K562 (cell line): ENCODE data around the gene GLP1R. TPM values are rescaled to one million over a fixed set of nuclear protein-coding genes. Genes with fewer than 3 reads are reported as not detected.

Source experiments
- ATAC-seq: fragments of 200-7000 bp; cut with Tn5 transposase; 3 replicates; pipeline ENCODE4 v1.9.1; 2020; ENCODE audit warnings: moderate library complexity
- BruUV-seq: library from RNA; stranded (reverse); fragments of 400-500 nt; replicated peaks from 2 replicates; lab custom pipeline; 2021; lab: Mats Ljungman, UMichigan
- CTCF ChIA-PET: fragments of 300-600 bp; formaldehyde crosslinking; extraction: SDS; loops from one replicate; lab custom pipeline; 2021; ENCODE audit warnings: low intra/inter-chr PET ratio; lab: Yijun Ruan, JAX
- POLR2A ChIA-PET: fragments of 300-600, 350-650 bp; sonication (Branson Sonifier 250); formaldehyde crosslinking; extraction: SDS; loops from one replicate; lab custom pipeline; 2021; ENCODE audit warnings: antibody characterized with exemption, inconsistent platforms; lab: Yijun Ruan, JAX
- DNase-seq, 4 experiments: peaks; one replicate each; pipeline versions ENCODE4 v3.0.0 to v3.0.0-alpha.2; 2011 to 2018; ENCODE audit warnings: low spot score in 3 of 4, mixed read lengths in 3 of 4; ENCODE audit errors: extremely low read depth in 1 of 4
- FAIRE-seq: peaks from 2 replicates; lab custom pipeline; 2011; peaks lifted over from hg19 to GRCh38; lab: Jason Lieb, UNC
- H2AFZ ChIP-seq: 2 replicates; pipeline ENCODE4 v1.6.0; 2011; ENCODE audit warnings: low read depth, low read length, control low read depth, inconsistent platforms
- H3K27ac ChIP-seq: fragments of 200-600 bp; 3 replicates; pipeline ENCODE4 v1.8.0; 2011; ENCODE audit warnings: low read depth, mild to moderate bottlenecking, control low read depth, inconsistent platforms, low read length, moderate library complexity, mixed read lengths; ENCODE audit errors: extremely low read depth
- H3K27me3 ChIP-seq, 2 experiments: fragments of 300-600 bp in 1 of 2; 2 replicates in 1 of 2; 3 replicates in 1 of 2; pipeline versions ENCODE4 v1.6.0 to v1.8.0; 2011; ENCODE audit warnings: inconsistent platforms in 2 of 2, low read length in 2 of 2, mild to moderate bottlenecking in 1 of 2, mixed read lengths in 1 of 2, moderate library complexity in 1 of 2; ENCODE audit not compliant: control insufficient read depth in 2 of 2, insufficient read depth in 2 of 2
- H3K36me3 ChIP-seq: fragments of 300-600 bp; 3 replicates; pipeline ENCODE4 v1.8.0; 2011; ENCODE audit warnings: mild to moderate bottlenecking, low read length, inconsistent platforms; ENCODE audit not compliant: control insufficient read depth, insufficient read depth
- H3K4me1 ChIP-seq, 2 experiments: fragments of 200-600 bp in 1 of 2; replicated peaks in 1 of 2; 2 replicates in 1 of 2; 3 replicates in 1 of 2; pipeline versions ENCODE4 v1.5.1 to v1.8.0; 2011; ENCODE audit warnings: inconsistent platforms in 2 of 2, low read length in 2 of 2, mild to moderate bottlenecking in 1 of 2, mixed read lengths in 1 of 2, moderate library complexity in 1 of 2; ENCODE audit not compliant: control insufficient read depth in 2 of 2, insufficient read depth in 2 of 2
- H3K4me2 ChIP-seq: 2 replicates; pipeline ENCODE4 v1.6.1; 2011; ENCODE audit warnings: low read length, control low read depth, inconsistent platforms, mixed read lengths; ENCODE audit not compliant: insufficient read depth
- H3K4me3 ChIP-seq: fragments of 200-600 bp; sonication (generic), shearing (Covaris generic); 2 replicates; pipeline ENCODE4 v1.5.1; 2016; ENCODE audit warnings: control low read depth, inconsistent platforms
- H3K79me2 ChIP-seq: fragments of 200-600 bp; 3 replicates; pipeline ENCODE4 v1.8.0; 2011; ENCODE audit warnings: low read length, inconsistent platforms; ENCODE audit not compliant: control insufficient read depth, insufficient read depth
- H3K9ac ChIP-seq, 2 experiments: 2 replicates each; pipeline versions ENCODE4 v1.6.0 to v1.6.1; 2011; ENCODE audit warnings: low read depth in 2 of 2, low read length in 2 of 2, control low read depth in 1 of 2, inconsistent platforms in 1 of 2, mild to moderate bottlenecking in 1 of 2, mixed read lengths in 1 of 2; ENCODE audit not compliant: insufficient read depth in 1 of 2
- H3K9me1 ChIP-seq: one replicate; pipeline ENCODE4 v1.6.0; 2011; ENCODE audit warnings: inconsistent platforms, mild to moderate bottlenecking, low read length, moderate library complexity; ENCODE audit not compliant: control insufficient read depth, insufficient read depth
- H3K9me3 ChIP-seq: replicated peaks from 2 replicates; pipeline ENCODE4 v1.5.1; 2011; ENCODE audit warnings: low read depth, low read length, inconsistent platforms; ENCODE audit not compliant: control insufficient read depth, insufficient read depth
- H4K20me1 ChIP-seq: replicated peaks from 2 replicates; pipeline ENCODE4 v1.6.1; 2011; ENCODE audit warnings: low read length, inconsistent platforms, mixed read lengths; ENCODE audit not compliant: control insufficient read depth, insufficient read depth
- BCLAF1 ChIP-seq, 2 experiments: fragments of 450-650 bp in 1 of 2; IDR thresholded peaks; 2 replicates each; pipeline ENCODE4 v1.6.1; 2011 to 2017; ENCODE audit warnings: low read depth in 2 of 2, antibody characterized with exemption in 1 of 2, borderline replicate concordance in 1 of 2, low read length in 1 of 2, mild to moderate bottlenecking in 1 of 2, mixed read lengths in 1 of 2; ENCODE audit not compliant: control insufficient read depth in 1 of 2
- CCAR2 ChIP-seq: fragments of 200-400 bp; formaldehyde crosslinking; IDR thresholded peaks from 2 replicates; pipeline ENCODE4 v1.6.1; 2017; ENCODE audit warnings: mild to moderate bottlenecking, low read depth, low read length
- ETS1 ChIP-seq: conservative IDR thresholded peaks from 2 replicates; pipeline ENCODE4 v1.6.1; 2011; ENCODE audit warnings: low read depth, mild to moderate bottlenecking, low read length; ENCODE audit not compliant: control insufficient read depth
- FOXK2 ChIP-seq, 2 experiments: fragments of 450-650 bp; IDR thresholded peaks in 1 of 2; conservative IDR thresholded peaks in 1 of 2; 2 replicates each; pipeline ENCODE4 v1.6.1; 2016; ENCODE audit warnings: low read depth in 2 of 2, mild to moderate bottlenecking in 1 of 2
- GATAD2B ChIP-seq: fragments of 450-650 bp; IDR thresholded peaks from 2 replicates; pipeline ENCODE4 v1.6.1; 2017; ENCODE audit warnings: mild to moderate bottlenecking, borderline replicate concordance
- GTF2E2 ChIP-seq: fragments of 200-800 bp; sonication (Bioruptor generic); IDR thresholded peaks from 2 replicates; pipeline ENCODE4 v1.6.1; 2016; ENCODE audit warnings: missing genetic modification characterization, missing compliant biosample characterization
- GTF2F1 ChIP-seq: IDR thresholded peaks from 2 replicates; pipeline ENCODE4 v1.6.1; 2011; ENCODE audit warnings: low read depth, low read length, improper control_type of control experiment
- LEF1 ChIP-seq: fragments of 450-650 bp; IDR thresholded peaks from 2 replicates; pipeline ENCODE4 v1.6.1; 2016; ENCODE audit warnings: mild to moderate bottlenecking
- PHB2 ChIP-seq: fragments of 450-650 bp; IDR thresholded peaks from 2 replicates; pipeline ENCODE4 v1.6.1; 2017; ENCODE audit warnings: low read depth
- POLR2B ChIP-seq: fragments of 450-650 bp; IDR thresholded peaks from 2 replicates; pipeline ENCODE4 v1.6.1; 2018; ENCODE audit warnings: low read depth; ENCODE audit not compliant: partially characterized antibody
- RBM25 ChIP-seq: fragments of 200-400 bp; formaldehyde crosslinking; IDR thresholded peaks from 2 replicates; pipeline ENCODE4 v1.6.1; 2018; ENCODE audit warnings: low read length, low read depth, moderate library complexity; ENCODE audit not compliant: severe bottlenecking
- RBM39 ChIP-seq: fragments of 200-400 bp; formaldehyde crosslinking; optimal IDR thresholded peaks from 2 replicates; pipeline ENCODE3; 2018; ENCODE audit warnings: low read depth, low read length
- SREBF1 ChIP-seq: fragments of 150-350 bp; IDR thresholded peaks from 2 replicates; pipeline ENCODE4 v1.6.1; 2014; ENCODE audit warnings: antibody characterized with exemption, low read depth, low read length, borderline replicate concordance
- TAF7 ChIP-seq: fragments of 450-650 bp; IDR thresholded peaks from 2 replicates; pipeline ENCODE4 v1.6.1; 2016; ENCODE audit warnings: missing genetic modification characterization, missing compliant biosample characterization
- TRIM28 ChIP-seq: fragments of 450-650 bp; IDR thresholded peaks from 2 replicates; pipeline ENCODE4 v1.6.1; 2017
- ZBTB12 ChIP-seq: fragments of 250-450 bp; sonication (Bioruptor Pico); IDR thresholded peaks from 2 replicates; pipeline ENCODE4 v1.4.0; 2020
- ZNF146 ChIP-seq: IDR thresholded peaks from one replicate; pipeline ENCODE4 v1.6.1; 2018; ENCODE audit warnings: missing compliant biosample characterization; ENCODE audit not compliant: unreplicated experiment
- WGBS: fragments of 100-300 bp; shearing (Covaris generic); methylation state at CpG from one replicate; pipeline ENCODE4 v1.1.6; 2016; ENCODE audit warnings: low coverage, mixed read lengths; ENCODE audit not compliant: insufficient coverage; ENCODE audit errors: missing lambda C conversion rate; 5-methylcytosine and 5-hydroxymethylcytosine counted together
- in situ Hi-C: fragments of 300-500 bp; cut with MboI; formaldehyde crosslinking; loops from 4 replicates; pipeline ENCODE4 v1.15.0; 2018; ENCODE audit warnings: inconsistent platforms, mixed read lengths
- intact Hi-C: fragments of 100-400 bp; cut with micrococcal nuclease; formaldehyde crosslinking; loops from 2 replicates; pipeline ENCODE4 v1.14.2; 2022
- polyA plus RNA-seq, 8 experiments: library from polyadenylated mRNA; depleted of rRNA in 4 of 8; stranded (reverse) in 5 of 8; unstranded in 3 of 8; fragments of >200 nt; fragmentation: Nextera tagmentation in 2 of 8; fragmentation: Illumina TruSeq in 1 of 8; extraction: Ambion mirVana in 2 of 8; extraction: Trizol in 1 of 8; gene quantifications; 2 replicates each; pipeline versions ENCODE4 v1.2.1 to v1.2.3, GENCODE V29; 2011 to 2014; ENCODE audit warnings: inconsistent platforms in 1 of 8, missing spikeins in 1 of 8
- total RNA-seq, 7 experiments: library from RNA; depleted of rRNA in 6 of 7; stranded (reverse); fragments of >200 nt in 6 of 7; fragmentation: Illumina TruSeq in 2 of 7; extraction: Trizol in 2 of 7; gene quantifications; 2 replicates each; pipeline versions ENCODE4 v1.2.1 to v1.2.3, GENCODE V29; 2011 to 2021; ENCODE audit warnings: low replicate concordance in 1 of 7

GLP1R gene
- total and polyA plus RNA-seq, 9 of the 15 experiments (the other 6 are each of a cell fraction or from before 2014, with no cell fraction given), result not detected

- TF ChIP-seq FOXK2 (conservative IDR thresholded peaks at IDR 0.05 in 1 of 2, IDR thresholded peaks at IDR 0.05 in 1 of 2; ENCODE audit: low read depth in 2 of 2) (no peak), TAF7 (tag) (no peak), SREBF1 (no peak), RBM25 (no peak)
- TF ChIP-seq, all 486 proteins: peak for 0
Measured at GRCh38 chr6:39020136-39020535, 28.4 kb upstream of the GLP1R start (continued).

- no peaks in the 10 kb centered on the region for H3K79me2 ChIP-seq
- H3K4me3 ChIP-seq, result no peak overlapping the region
- CTCF ChIA-PET, result no interaction called here
- no peak overlapping the region for H3K27ac ChIP-seq
- H3K27me3 ChIP-seq, result peaks cover 27 to 41% of the 10 kb centered on the region in 2 experiments
- no TSS peak for BruUV-seq
- H2AFZ ChIP-seq, result no peak overlapping the region
- H3K36me3 ChIP-seq, result no peaks in the 10 kb centered on the region
- in situ Hi-C loops, result no loop called here
- DNase-seq (no peak), ATAC-seq (no peak), FAIRE-seq (no peak)
- H4K20me1 ChIP-seq, result no peaks in the 10 kb centered on the region
- no peaks in the 10 kb centered on the region for H3K9me1 ChIP-seq
- H3K9me3 ChIP-seq, result no peaks in the 10 kb centered on the region
- TF ChIP-seq PHB2 (no peak), GTF2E2 (tag) (no peak), ZBTB12 (CRISPR knock-in tag) (no peak), TRIM28 (no peak), CCAR2 (no peak), BCLAF1 (IDR thresholded peaks at IDR 0.05; ENCODE audit: borderline replicate concordance in 1 of 2, control insufficient read depth in 1 of 2, low read depth in 2 of 2, low read length in 1 of 2) (no peak), ETS1 (no peak), RBM39 (no peak), LEF1 (no peak), ZNF146 (no peak), GATAD2B (no peak), GTF2F1 (no peak), POLR2B (no peak)
- TF ChIP-seq, all 486 proteins: peak for 0
- 0% methylated on average over 2 of the region's 2 CpGs for WGBS
- intact Hi-C loops, result no loop called here
- H3K4me2 ChIP-seq, result no peak overlapping the region
- H3K4me1 ChIP-seq, result no peaks in the 10 kb centered on the region
- POLR2A ChIA-PET, result interaction anchor here (0.5 to 1.2 kb wide), 4 partner anchors 11 to 80 kb away, joined by 3 to 5 read pairs (median 4); no protein-coding TSS in a partner anchor
- H3K9ac ChIP-seq, result no peak overlapping the region
Measured at GRCh38 chr6:39021041-39021440, 27.5 kb upstream of the GLP1R start.
